ENCODE measurements around the gene SLC4A1. TPM values are rescaled to one million over a fixed set of nuclear protein-coding genes. Genes with fewer than 3 reads are reported as not detected.

The SLC4A1 gene
- total RNA-seq, 2 experiments from 2014 or later, result not detected

DNA sequence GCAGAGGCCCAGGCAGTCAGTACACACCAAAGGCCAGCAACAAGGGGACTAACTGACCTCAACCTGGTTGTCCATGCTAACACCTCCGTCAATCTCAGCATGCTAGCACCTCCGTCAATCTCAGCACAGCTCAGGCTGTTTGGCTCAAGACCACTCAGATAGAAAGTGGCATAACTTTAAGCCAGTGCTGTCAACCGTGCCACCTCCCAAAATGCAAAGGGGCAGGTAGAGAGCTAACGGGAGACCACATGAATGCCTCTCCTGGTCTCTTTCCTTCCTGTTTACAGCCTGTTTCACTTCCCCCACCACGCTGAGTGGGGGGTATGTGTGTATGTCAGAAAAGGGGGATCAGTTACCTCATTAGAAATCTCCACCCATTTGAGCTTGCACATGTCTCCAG is 51.8 kb downstream of the SLC4A1 start:
- Mint-ChIP-seq H3K27me3 (ENCODE audit: low read depth) (no peaks in the 10 kb centered on the region), H3K4me1 (ENCODE audit: low read depth) (peaks cover 52% of the 10 kb centered on the region), H3K27ac (peak overlapping the region; percentile 96), H3K4me3 (peak overlapping the region; percentile 94), H3K9me3 (no peaks in the 10 kb centered on the region), H3K36me3 (ENCODE audit: low read depth) (peaks cover 48% of the 10 kb centered on the region)
- CTCF ChIA-PET, result interaction anchor here (0.6 to 2.8 kb wide), 11 partner anchors 10 to 136 kb away, joined by 3 to 9 read pairs (median 4); partner anchors contain the start of genes GRN and SLC25A39
- intact Hi-C loops (cut with micrococcal nuclease), result loop anchor here (1.0 to 10.0 kb wide), 4 partner anchors 30 to 1009 kb away; partner anchors contain the start of genes FMNL1, GPATCH8, HROB and TMUB2
- peak; percentile 78 for DNase-seq

DNA sequence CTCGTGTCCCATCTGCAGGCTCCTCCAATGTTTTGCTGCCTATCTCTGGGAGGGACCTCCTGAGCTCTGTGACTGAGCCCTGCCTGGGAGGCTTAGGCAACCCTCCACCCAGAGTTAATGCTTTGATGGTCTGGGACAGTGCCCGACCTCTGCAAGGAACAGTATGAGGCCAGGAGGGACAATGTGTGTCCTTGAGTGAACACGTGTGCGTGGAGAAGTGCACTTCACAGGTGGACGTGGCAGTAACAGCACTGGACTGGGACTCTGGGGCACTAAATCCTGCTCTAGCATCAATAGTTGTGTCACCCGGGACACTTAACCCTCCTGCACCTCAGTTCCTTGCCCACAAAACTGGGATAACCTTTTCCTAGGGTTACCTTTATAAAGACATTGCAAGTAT is 53.0 kb downstream of the SLC4A1 start:
- DNase-seq, result no peak
- Mint-ChIP-seq H3K9me3 (no peaks in the 10 kb centered on the region), H3K27ac (peak overlapping the region; percentile 96), H3K4me3 (peak overlapping the region; percentile 7), H3K36me3 (ENCODE audit: low read depth) (peaks cover 54% of the 10 kb centered on the region), H3K4me1 (ENCODE audit: low read depth) (peaks cover 60% of the 10 kb centered on the region), H3K27me3 (ENCODE audit: low read depth) (no peaks in the 10 kb centered on the region)
- intact Hi-C loops (cut with micrococcal nuclease), result loop anchor here (5.0 to 10.0 kb wide), 3 partner anchors 73 to 1010 kb away; partner anchors contain the start of genes FMNL1, GPATCH8 and HROB
- CTCF ChIA-PET, result interaction anchor here (0.6 to 2.8 kb wide), 4 partner anchors 116 to 171 kb away, joined by 3 to 6 read pairs (median 4); no protein-coding TSS in a partner anchor

DNA sequence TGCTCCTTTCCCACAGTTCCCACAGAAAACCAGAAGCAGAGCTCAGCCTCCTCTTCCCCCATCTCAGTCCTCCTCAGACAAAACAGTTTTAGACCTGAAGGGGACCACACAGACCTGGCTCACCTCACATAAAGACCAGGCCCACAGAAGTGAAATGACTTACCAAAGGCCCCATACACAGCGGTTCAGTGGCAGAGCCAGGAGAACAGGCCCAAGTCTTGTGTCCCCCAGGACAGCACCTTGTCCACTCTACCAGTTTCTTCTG is 53.8 kb downstream of the SLC4A1 start:
- H3K27me3 Mint-ChIP-seq (ENCODE audit: low read depth), result no peaks in the 10 kb centered on the region
- no peak overlapping the region for H3K4me3 Mint-ChIP-seq
- peak overlapping the region; percentile 57 for H3K27ac Mint-ChIP-seq
- peaks cover 67% of the 10 kb centered on the region for H3K4me1 Mint-ChIP-seq (ENCODE audit: low read depth)
- peaks cover 60% of the 10 kb centered on the region for H3K36me3 Mint-ChIP-seq (ENCODE audit: low read depth)
- no peaks in the 10 kb centered on the region for H3K9me3 Mint-ChIP-seq
- CTCF ChIA-PET, result interaction anchor here (1.3 to 1.4 kb wide), 2 partner anchors 10 to 132 kb away, joined by 3 to 5 read pairs; no protein-coding TSS in a partner anchor
- intact Hi-C loops (cut with micrococcal nuclease), result loop anchor here (10.0 kb wide), 1 partner anchor 1011 kb away; the partner anchor contains the start of gene FMNL1
- DNase-seq, result no peak

GRCh38 chr17:44213403-44214229 is 54.3 kb downstream of the SLC4A1 start:
- intact Hi-C loops (cut with micrococcal nuclease), result loop anchor here (10.0 kb wide), 1 partner anchor 1011 kb away; the partner anchor contains the start of gene FMNL1

DNA sequence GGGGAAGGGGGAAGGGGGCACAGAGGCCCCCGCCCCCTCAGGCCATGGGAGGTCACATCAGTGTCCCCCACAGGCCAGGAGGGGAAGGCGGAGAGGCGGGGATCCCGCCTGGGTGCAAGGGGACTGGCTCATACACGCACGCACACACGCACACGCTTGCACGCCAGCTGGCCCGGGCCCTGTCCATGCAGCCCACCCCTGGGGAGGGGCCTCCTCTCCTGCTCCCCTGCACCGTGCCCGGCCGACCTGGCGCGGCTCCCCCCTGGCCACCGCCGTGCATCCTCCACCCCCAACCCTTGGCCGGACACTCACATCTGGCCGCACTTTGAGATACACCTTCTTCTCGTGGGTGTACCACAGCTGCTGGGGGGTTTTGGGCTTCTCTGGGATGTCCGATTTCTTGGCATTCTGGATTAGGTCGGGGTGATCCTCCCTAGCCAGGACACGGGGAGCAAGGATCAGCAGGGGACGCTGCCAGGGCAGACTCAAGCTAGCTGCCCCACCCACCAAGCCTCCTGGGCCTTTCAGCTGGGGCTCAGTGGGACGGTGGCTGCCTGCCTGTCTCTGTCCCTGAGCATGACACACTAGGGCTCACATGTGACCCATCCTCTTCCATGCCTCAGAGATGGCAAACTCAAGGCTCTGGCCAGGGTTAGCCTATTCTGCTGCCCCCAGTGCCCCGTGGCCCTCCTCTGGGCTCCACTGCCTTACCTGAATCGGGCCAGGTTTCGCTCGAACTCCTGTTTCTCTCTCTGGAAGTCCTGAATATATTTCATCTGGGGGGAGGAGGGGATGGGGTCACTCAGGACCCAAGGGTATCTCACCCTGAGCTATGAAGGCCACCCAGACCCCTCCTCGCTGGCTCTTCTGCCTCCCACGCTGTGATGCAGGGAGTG is 55.2 kb downstream of the SLC4A1 start:
- intact Hi-C loops (cut with micrococcal nuclease), result loop anchor here (10.0 kb wide), 1 partner anchor 1012 kb away; the partner anchor contains the start of gene FMNL1
- Mint-ChIP-seq H3K36me3 (ENCODE audit: low read depth) (peaks cover 70% of the 10 kb centered on the region), H3K4me3 (no peak overlapping the region), H3K9me3 (no peaks in the 10 kb centered on the region), H3K27me3 (ENCODE audit: low read depth) (no peaks in the 10 kb centered on the region), H3K27ac (peak overlapping the region; percentile 11), H3K4me1 (ENCODE audit: low read depth) (peaks cover 77% of the 10 kb centered on the region)
- no peak for DNase-seq
- CTCF ChIA-PET, result interaction anchor here (0.8 to 5.6 kb wide), 3 partner anchors 9 to 119 kb away, joined by 3 to 64 read pairs (median 5); no protein-coding TSS in a partner anchor

More at GRCh38 chr17:44213403-44214229, 54.3 kb downstream of the SLC4A1 start:
- Mint-ChIP-seq H3K36me3 (ENCODE audit: low read depth) (peaks cover 63% of the 10 kb centered on the region), H3K9me3 (no peaks in the 10 kb centered on the region), H3K4me3 (no peak overlapping the region), H3K4me1 (ENCODE audit: low read depth) (peaks cover 71% of the 10 kb centered on the region), H3K27me3 (ENCODE audit: low read depth) (no peaks in the 10 kb centered on the region), H3K27ac (peak overlapping the region; percentile 57)
- CTCF ChIA-PET, result interaction anchor here (0.8 to 5.6 kb wide), 4 partner anchors 8 to 132 kb away, joined by 3 to 64 read pairs (median 4); no protein-coding TSS in a partner anchor
- no peak for DNase-seq

- intact Hi-C loops (cut with micrococcal nuclease), result loop anchor here (2.0 to 10.0 kb wide), 3 partner anchors 25 to 1013 kb away; partner anchors contain the start of genes FMNL1, SLC25A39 and TMUB2
- peak overlapping the region; percentile 12 for H3K27ac Mint-ChIP-seq
- peaks cover 76% of the 10 kb centered on the region for H3K4me1 Mint-ChIP-seq (ENCODE audit: low read depth)
- no peaks in the 10 kb centered on the region for H3K9me3 Mint-ChIP-seq
- H3K4me3 Mint-ChIP-seq, result no peak overlapping the region
- CTCF ChIA-PET, result interaction anchor here (0.6 to 5.6 kb wide), 11 partner anchors 9 to 312 kb away, joined by 3 to 64 read pairs (median 10); partner anchors contain the start of genes GRN, TMUB2 and UBTF
- peaks cover 70% of the 10 kb centered on the region for H3K36me3 Mint-ChIP-seq (ENCODE audit: low read depth)
- no peaks in the 10 kb centered on the region for H3K27me3 Mint-ChIP-seq (ENCODE audit: low read depth)
- DNase-seq, result no peak
These were observed 56.4 kb downstream of the SLC4A1 start for GRCh38 chr17:44211281-44212265.

DNA sequence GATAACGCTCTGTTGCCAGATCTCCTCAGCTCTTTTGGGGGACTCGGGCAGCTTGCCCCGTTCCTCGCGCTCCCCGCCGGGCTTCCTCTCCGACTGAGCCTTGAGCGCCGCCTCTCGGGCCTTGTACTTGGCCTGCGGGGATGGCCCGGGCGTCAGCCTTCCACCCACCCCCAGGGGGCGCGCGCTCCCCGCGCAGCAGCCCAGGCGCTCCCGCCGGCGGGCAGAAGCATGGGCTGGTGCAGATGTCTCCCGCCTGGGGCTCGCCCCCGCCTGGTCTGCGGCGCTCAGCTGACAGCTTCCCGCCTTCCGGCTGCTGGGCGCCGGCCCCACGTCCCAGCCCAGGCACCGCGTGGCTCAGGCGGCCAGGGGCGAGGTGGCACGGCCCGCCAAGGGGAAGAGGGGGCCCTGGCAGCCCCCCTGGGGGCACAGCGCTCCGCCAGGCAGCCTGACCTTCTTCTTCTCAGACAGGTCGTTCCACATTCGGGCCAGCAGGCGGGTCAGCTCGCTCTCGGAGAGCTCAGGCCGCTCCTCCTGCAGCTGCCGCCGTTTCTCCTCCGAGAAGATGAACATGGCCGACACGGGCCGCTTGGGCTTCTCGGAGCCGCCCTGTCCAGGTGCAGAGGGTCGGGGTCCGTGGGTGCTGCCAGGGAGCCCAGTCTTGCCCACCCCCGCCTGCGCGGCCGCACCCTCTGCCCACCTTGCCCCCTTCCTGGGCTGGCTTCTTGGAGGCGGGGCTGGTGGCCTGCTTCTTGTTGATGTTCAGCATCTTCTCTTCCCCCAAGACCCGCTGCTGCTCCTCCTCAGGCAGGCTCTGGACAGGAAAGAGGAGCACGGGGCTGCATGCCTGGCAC is 57.4 kb downstream of the SLC4A1 start:
- Mint-ChIP-seq H3K4me3 (peak overlapping the region; percentile 62), H3K27me3 (ENCODE audit: low read depth) (no peaks in the 10 kb centered on the region), H3K27ac (peak overlapping the region; percentile 92), H3K9me3 (no peaks in the 10 kb centered on the region), H3K4me1 (ENCODE audit: low read depth) (peaks cover 68% of the 10 kb centered on the region), H3K36me3 (ENCODE audit: low read depth) (peaks cover 62% of the 10 kb centered on the region)
- CTCF ChIA-PET, result interaction anchor here (0.6 to 5.6 kb wide), 31 partner anchors 9 to 313 kb away, joined by 3 to 64 read pairs (median 5); partner anchors contain the start of genes GRN, RUNDC3A, SLC25A39 and TMUB2
- DNase-seq, result peak; percentile 93
- intact Hi-C loops (cut with micrococcal nuclease), result loop anchor here (1.0 to 10.0 kb wide), 7 partner anchors 8 to 1014 kb away; partner anchors contain the start of genes FMNL1, GRN, SLC25A39 and TMUB2

DNA sequence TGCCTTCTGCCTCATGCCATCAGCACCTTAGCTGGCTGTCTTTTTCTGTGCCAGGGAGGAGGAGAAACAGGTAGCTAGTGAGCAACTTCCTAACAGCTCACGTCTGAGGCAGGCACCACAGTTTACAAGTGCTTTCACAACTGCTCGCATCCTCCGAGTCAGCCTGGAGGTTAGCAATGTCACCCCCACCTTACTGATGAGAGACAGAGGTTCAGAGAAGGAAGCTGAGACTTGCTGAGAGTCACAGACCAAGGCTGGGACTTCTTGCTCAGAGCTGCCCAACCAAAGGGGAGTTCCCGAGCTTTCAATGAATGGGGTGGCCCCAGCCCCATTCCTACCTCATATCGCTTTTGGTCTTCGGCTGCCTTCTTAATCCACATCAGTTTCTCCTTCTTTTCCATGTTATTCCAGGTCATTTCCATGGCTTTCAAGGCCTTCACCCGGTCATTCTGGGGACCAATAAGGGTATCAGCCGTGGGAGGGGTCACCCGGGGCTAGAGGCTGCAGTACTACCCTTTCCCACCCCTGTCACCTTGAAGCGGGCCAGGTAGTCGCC is 58.1 kb downstream of the SLC4A1 start:
- H3K9me3 Mint-ChIP-seq, result no peaks in the 10 kb centered on the region
- DNase-seq, result peak; percentile 89
- CTCF ChIA-PET, result interaction anchor here (0.6 to 5.6 kb wide), 30 partner anchors 8 to 313 kb away, joined by 3 to 64 read pairs (median 6); partner anchors contain the start of genes GRN, RUNDC3A, SLC25A39 and TMUB2
- H3K36me3 Mint-ChIP-seq (ENCODE audit: low read depth), result peaks cover 55% of the 10 kb centered on the region
- peaks cover 61% of the 10 kb centered on the region for H3K4me1 Mint-ChIP-seq (ENCODE audit: low read depth)
- H3K27me3 Mint-ChIP-seq (ENCODE audit: low read depth), result no peaks in the 10 kb centered on the region
- peak overlapping the region; percentile 92 for H3K27ac Mint-ChIP-seq
- intact Hi-C loops (cut with micrococcal nuclease), result loop anchor here (1.0 to 10.0 kb wide), 7 partner anchors 8 to 1015 kb away; partner anchors contain the start of genes FMNL1, GRN, SLC25A39 and TMUB2
- H3K4me3 Mint-ChIP-seq, result peak overlapping the region; percentile 62

- H3K9me3 Mint-ChIP-seq, result no peaks in the 10 kb centered on the region
- no peak overlapping the region for H3K4me3 Mint-ChIP-seq
- peaks cover 60% of the 10 kb centered on the region for H3K4me1 Mint-ChIP-seq (ENCODE audit: low read depth)
- intact Hi-C loops (cut with micrococcal nuclease), result no loop called here
- peaks cover 39% of the 10 kb centered on the region for H3K36me3 Mint-ChIP-seq (ENCODE audit: low read depth)
- H3K27ac Mint-ChIP-seq, result peak overlapping the region; percentile 80
- H3K27me3 Mint-ChIP-seq (ENCODE audit: low read depth), result no peaks in the 10 kb centered on the region
- DNase-seq, result no peak
- CTCF ChIA-PET, result interaction anchor here (0.7 to 1.2 kb wide), 2 partner anchors 138 to 1449 kb away, joined by 3 read pairs; no protein-coding TSS in a partner anchor
These were observed 60.2 kb downstream of the SLC4A1 start for GRCh38 chr17:44207743-44208142.

DNA sequence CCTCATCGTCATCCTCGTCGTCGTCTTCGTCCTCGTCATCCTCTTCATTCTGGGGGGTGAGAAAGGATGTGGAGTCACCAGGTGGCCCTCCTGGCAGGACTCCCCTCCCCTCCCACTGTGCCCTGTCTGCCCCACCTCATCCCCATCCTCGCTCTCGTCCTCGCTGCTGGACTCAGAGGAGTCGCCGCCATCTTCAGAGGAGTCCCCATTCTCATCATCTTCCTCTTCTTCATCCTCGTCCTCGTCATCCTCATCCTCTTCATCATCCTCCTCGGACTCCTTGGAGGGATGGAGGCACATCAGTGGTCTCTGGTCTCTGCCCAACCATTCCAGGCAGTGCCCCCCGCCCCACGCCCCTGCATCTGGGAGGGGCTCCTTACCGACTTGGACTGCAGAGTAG is 60.6 kb downstream of the SLC4A1 start:
- intact Hi-C loops (cut with micrococcal nuclease), result no loop called here
- Mint-ChIP-seq H3K4me1 (ENCODE audit: low read depth) (peaks cover 59% of the 10 kb centered on the region), H3K9me3 (no peaks in the 10 kb centered on the region), H3K27ac (no peak overlapping the region), H3K27me3 (ENCODE audit: low read depth) (no peaks in the 10 kb centered on the region), H3K36me3 (ENCODE audit: low read depth) (peaks cover 38% of the 10 kb centered on the region), H3K4me3 (no peak overlapping the region)
- no peak for DNase-seq
- CTCF ChIA-PET, result interaction anchor here (1.5 kb wide), 1 partner anchor 162 kb away, joined by 4 read pairs; no protein-coding TSS in a partner anchor

Measured in activated naive CD4-positive, alpha-beta T cell treated with anti-CD3 and anti-CD28 coated beads for 36 hours (primary cell).